Body of pancreas (tissue), 4 donors: ENCODE data around the gene RBFOX2. TPM values are rescaled to one million over a fixed set of nuclear protein-coding genes. Genes with fewer than 3 reads are reported as not detected.

Experiments
- ATAC-seq: fragments of 150-250 bp; one replicate; pipeline ENCODE4 v1.9.1; 2016
- DNase-seq, 4 donors: peaks; one replicate each; pipeline ENCODE4 v3.0.0-alpha.2; 2019
- H3K27ac ChIP-seq, 4 donors: fragments of 200-600 bp; sonication (generic); 1 replicate in 3 of 4; 2 replicates in 1 of 4; pipeline versions ENCODE4 v1.5.1 to v1.6.1; 2016 to 2019; ENCODE audit warnings: mild to moderate bottlenecking in 1 of 4, mixed read lengths in 1 of 4, moderate library complexity in 1 of 4
- H3K27me3 ChIP-seq, 2 donors: fragments of 200-600 bp; sonication (generic); one replicate each; pipeline ENCODE4 v1.6.0; 2016; ENCODE audit warnings: mild to moderate bottlenecking in 1 of 2
- H3K36me3 ChIP-seq, 2 donors: fragments of 200-600 bp; sonication (generic); replicated peaks in 1 of 2; 2 replicates each; pipeline ENCODE4 v1.5.1; 2016; ENCODE audit warnings: low read depth in 2 of 2; ENCODE audit not compliant: insufficient read depth in 1 of 2
- H3K4me1 ChIP-seq: fragments of 200-600 bp; sonication (generic); one replicate; pipeline ENCODE4 v1.6.0; 2016
- H3K4me3 ChIP-seq, 2 donors: fragments of 200-600 bp; sonication (generic); 1 replicate in 1 of 2; 2 replicates in 1 of 2; pipeline ENCODE4 v1.5.1; 2016 to 2019
- H3K9me3 ChIP-seq, 3 donors: fragments of 200-600 bp; sonication (generic); 1 replicate in 2 of 3; 2 replicates in 1 of 3; pipeline ENCODE4 v1.5.1; 2016
- POLR2A ChIP-seq, 3 donors: fragments of 450-650 bp; IDR thresholded peaks; one replicate each; pipeline ENCODE4 v1.6.1; 2016; ENCODE audit warnings: antibody characterized with exemption in 3 of 3, mild to moderate bottlenecking in 2 of 3
- WGBS, 2 donors: methylation state at CpG; one replicate each; pipeline ENCODE4 v1.1.5; 2017; 5-methylcytosine and 5-hydroxymethylcytosine counted together
- intact Hi-C: fragments of 100-400 bp; cut with DNase I; formaldehyde crosslinking; loops from one replicate; pipeline ENCODE4 v1.15.1; 2023
- total RNA-seq, 2 donors: library from RNA; depleted of rRNA; stranded (reverse); fragments of >200 nt; gene quantifications; one replicate each; pipeline ENCODE4 v1.1.0, GENCODE V29; 2016
- TF ChIP-seq, protein P1 (sequence below), 7 experiments: fragments of 450-650 bp in 4 of 7; fragments of 200-600 bp in 3 of 7; sonication (generic) in 3 of 7; IDR thresholded peaks; one replicate each; pipeline ENCODE4 v1.5.1; 2016 to 2019; ENCODE audit warnings: antibody characterized with exemption in 7 of 7

RBFOX2 gene
- total RNA-seq, 2 donors from 2014 or later: 28.7 to 31.1 TPM

- ATAC-seq (peak; percentile 92), DNase-seq (peak in 2 of 4 donors; percentile 36 to 68)
- no peaks in the 10 kb centered on the region for H3K9me3 ChIP-seq
- TF ChIP-seq, protein P1, sequence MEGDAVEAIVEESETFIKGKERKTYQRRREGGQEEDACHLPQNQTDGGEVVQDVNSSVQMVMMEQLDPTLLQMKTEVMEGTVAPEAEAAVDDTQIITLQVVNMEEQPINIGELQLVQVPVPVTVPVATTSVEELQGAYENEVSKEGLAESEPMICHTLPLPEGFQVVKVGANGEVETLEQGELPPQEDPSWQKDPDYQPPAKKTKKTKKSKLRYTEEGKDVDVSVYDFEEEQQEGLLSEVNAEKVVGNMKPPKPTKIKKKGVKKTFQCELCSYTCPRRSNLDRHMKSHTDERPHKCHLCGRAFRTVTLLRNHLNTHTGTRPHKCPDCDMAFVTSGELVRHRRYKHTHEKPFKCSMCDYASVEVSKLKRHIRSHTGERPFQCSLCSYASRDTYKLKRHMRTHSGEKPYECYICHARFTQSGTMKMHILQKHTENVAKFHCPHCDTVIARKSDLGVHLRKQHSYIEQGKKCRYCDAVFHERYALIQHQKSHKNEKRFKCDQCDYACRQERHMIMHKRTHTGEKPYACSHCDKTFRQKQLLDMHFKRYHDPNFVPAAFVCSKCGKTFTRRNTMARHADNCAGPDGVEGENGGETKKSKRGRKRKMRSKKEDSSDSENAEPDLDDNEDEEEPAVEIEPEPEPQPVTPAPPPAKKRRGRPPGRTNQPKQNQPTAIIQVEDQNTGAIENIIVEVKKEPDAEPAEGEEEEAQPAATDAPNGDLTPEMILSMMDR (IDR thresholded peaks at IDR 0.05): peak; percentile 45 to 93 (median 80)
- no peak for TF ChIP-seq POLR2A (IDR thresholded peaks at IDR 0.05)
- intact Hi-C loops: loop anchor here (10.0 kb wide), 1 partner anchor 194 kb away; no protein-coding TSS in a partner anchor
- H3K27me3 ChIP-seq: no peaks in the 10 kb centered on the region
- no peaks in the 10 kb centered on the region for H3K4me1 ChIP-seq
- H3K36me3 ChIP-seq: no peaks in the 10 kb centered on the region
- no peak overlapping the region for H3K27ac ChIP-seq
- no peak overlapping the region for H3K4me3 ChIP-seq
Measured at GRCh38 chr22:35930933-35931332, 97.7 kb downstream of the RBFOX2 start.

GRCh38 chr22:35928285-35928798 is 100.3 kb downstream of the RBFOX2 start:
- H3K27me3 ChIP-seq: no peaks in the 10 kb centered on the region
- TF ChIP-seq, protein P1 (IDR thresholded peaks at IDR 0.05): no peak
- no peak for TF ChIP-seq POLR2A (IDR thresholded peaks at IDR 0.05)
- DNase-seq: no peak

GRCh38 chr22:35923026-35923425 is 105.6 kb downstream of the RBFOX2 start:
- TF ChIP-seq, protein P1 (IDR thresholded peaks at IDR 0.05): no peak
- no peak for TF ChIP-seq POLR2A (IDR thresholded peaks at IDR 0.05)
- H3K36me3 ChIP-seq: no peaks in the 10 kb centered on the region
- no peak overlapping the region for H3K27ac ChIP-seq
- H3K4me1 ChIP-seq: peaks cover 14% of the 10 kb centered on the region
- 88 to 90% methylated on average over 2 of the region's 2 CpGs for WGBS, 2 donors
- no peak overlapping the region for H3K4me3 ChIP-seq
- DNase-seq (no peak), ATAC-seq (no peak)
- intact Hi-C loops: loop anchor here (10.0 kb wide), 1 partner anchor 288 kb away; no protein-coding TSS in a partner anchor
- H3K27me3 ChIP-seq: no peaks in the 10 kb centered on the region
- no peaks in the 10 kb centered on the region for H3K9me3 ChIP-seq

More at GRCh38 chr22:35928285-35928798, 100.3 kb downstream of the RBFOX2 start:
- Histone ChIP-seq H3K4me3 (no peak overlapping the region), H3K27ac (no peak overlapping the region), H3K4me1 (no peaks in the 10 kb centered on the region), H3K9me3 (no peaks in the 10 kb centered on the region), H3K36me3 (no peaks in the 10 kb centered on the region)
- intact Hi-C loops: loop anchor here (10.0 kb wide), 1 partner anchor 294 kb away; no protein-coding TSS in a partner anchor
- 72 to 83% methylated on average over 3 of the region's 3 CpGs for WGBS, 2 donors
- no peak for ATAC-seq

DNA sequence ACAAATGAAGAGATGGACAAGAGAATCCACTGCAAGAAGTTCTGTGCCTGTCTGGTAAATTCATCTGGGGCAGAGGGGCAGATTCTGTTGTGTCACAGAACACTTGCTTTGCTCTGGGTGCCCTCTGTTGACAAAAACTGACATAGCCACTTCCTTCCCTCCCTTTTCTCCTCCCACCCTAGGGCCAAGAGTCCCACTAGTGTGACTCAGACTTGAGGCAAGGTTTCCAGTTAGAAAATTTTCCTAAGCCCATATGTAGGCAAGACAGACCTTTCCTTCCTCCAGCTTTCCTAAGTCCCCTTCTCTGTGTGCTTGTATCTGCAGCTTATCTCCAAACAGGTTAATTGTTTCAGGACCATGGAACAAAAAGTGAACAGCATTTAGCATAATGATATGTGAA is 106.8 kb downstream of the RBFOX2 start:
- Histone ChIP-seq H3K36me3 (no peaks in the 10 kb centered on the region), H3K27me3 (no peaks in the 10 kb centered on the region), H3K4me1 (peaks cover 14% of the 10 kb centered on the region), H3K4me3 (no peak overlapping the region), H3K9me3 (no peaks in the 10 kb centered on the region), H3K27ac (peak overlapping the region; percentile 6 to 65 (median 30))
- ATAC-seq: peak; percentile 94
- TF ChIP-seq POLR2A (IDR thresholded peaks at IDR 0.05): no peak
- TF ChIP-seq, protein P1 (IDR thresholded peaks at IDR 0.05): peak; percentile 37 to 78 (median 64)
- DNase-seq: peak; percentile 66 to 82 (median 78)
- intact Hi-C loops: loop anchor here (10.0 kb wide), 1 partner anchor 287 kb away; no protein-coding TSS in a partner anchor

DNA sequence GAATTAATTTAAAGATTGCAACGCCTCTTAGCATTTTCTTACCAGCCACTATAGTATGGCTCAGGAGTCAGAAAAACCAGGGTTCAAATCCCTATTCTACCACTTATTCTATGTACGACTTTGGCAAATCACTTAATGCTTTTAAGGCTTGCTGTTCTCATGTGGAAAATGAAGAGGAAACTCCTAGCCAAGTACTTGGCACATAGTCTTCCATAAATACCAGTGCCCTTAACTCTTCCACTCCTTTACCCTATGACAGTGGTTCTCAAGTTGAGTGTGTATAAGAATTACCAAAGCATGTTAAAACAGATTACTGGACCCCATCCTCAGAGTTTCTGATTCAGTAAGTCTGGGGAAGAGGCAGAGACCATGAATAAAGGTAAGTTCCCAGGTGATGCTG is 107.6 kb downstream of the RBFOX2 start:
- Histone ChIP-seq H3K36me3 (no peaks in the 10 kb centered on the region), H3K9me3 (no peaks in the 10 kb centered on the region), H3K27me3 (no peaks in the 10 kb centered on the region), H3K4me1 (peaks cover 19% of the 10 kb centered on the region), H3K27ac (no peak overlapping the region), H3K4me3 (no peak overlapping the region)
- intact Hi-C loops: loop anchor here (10.0 kb wide), 1 partner anchor 286 kb away; no protein-coding TSS in a partner anchor
- DNase-seq: no peak
- ATAC-seq: no peak
- TF ChIP-seq POLR2A (IDR thresholded peaks at IDR 0.05): no peak
- TF ChIP-seq, protein P1 (IDR thresholded peaks at IDR 0.05): no peak
- 75 to 79% methylated on average over 2 of the region's 2 CpGs for WGBS, 2 donors
